K562 (cell line): ENCODE data around the gene PSMC4. TPM values are rescaled to one million over a fixed set of nuclear protein-coding genes. Genes with fewer than 3 reads are reported as not detected.

ENCODE experiments used
- CEBPG ChIP-seq, 3 experiments: fragments of 200-800 bp in 1 of 3; sonication (Bioruptor generic) in 1 of 3; sonication (generic) in 1 of 3; formaldehyde crosslinking in 1 of 3; IDR thresholded peaks in 2 of 3; conservative IDR thresholded peaks in 1 of 3; 2 replicates each; pipeline versions ENCODE4 v1.6.1 to v1.8.0; 2016 to 2022; ENCODE audit warnings: missing compliant biosample characterization in 2 of 3, missing genetic modification characterization in 2 of 3, mild to moderate bottlenecking in 1 of 3, missing genetic modification reagents in 1 of 3
- DDX20 ChIP-seq: fragments of 450-650 bp; IDR thresholded peaks from 2 replicates; pipeline ENCODE4 v1.6.1; 2016; ENCODE audit warnings: missing genetic modification characterization, low read depth, mild to moderate bottlenecking, missing compliant biosample characterization, moderate library complexity
- GTF2E2 ChIP-seq: fragments of 200-800 bp; sonication (Bioruptor generic); IDR thresholded peaks from 2 replicates; pipeline ENCODE4 v1.6.1; 2016; ENCODE audit warnings: missing genetic modification characterization, missing compliant biosample characterization
- HDAC6 ChIP-seq: IDR thresholded peaks from 2 replicates; pipeline ENCODE4 v1.6.1; 2012; ENCODE audit warnings: low read depth, mild to moderate bottlenecking, control low read depth, inconsistent platforms, low read length, moderate library complexity
- LARP7 ChIP-seq: fragments of 450-650 bp; IDR thresholded peaks from 2 replicates; pipeline ENCODE4 v1.6.1; 2016
- MCM2 ChIP-seq: fragments of 450-650 bp; IDR thresholded peaks from 2 replicates; pipeline ENCODE4 v1.6.1; 2017; ENCODE audit warnings: low read depth, mild to moderate bottlenecking
- NCOA6 ChIP-seq: fragments of 450-650 bp; IDR thresholded peaks from 2 replicates; pipeline ENCODE4 v1.6.1; 2017; ENCODE audit warnings: mild to moderate bottlenecking
- PHB ChIP-seq: fragments of 250-450 bp; sonication (Bioruptor Pico); IDR thresholded peaks from 2 replicates; pipeline ENCODE4 v1.5.0; 2021
- RAD51 ChIP-seq: fragments of 450-650 bp; IDR thresholded peaks from 2 replicates; pipeline ENCODE4 v1.7.1; 2016; ENCODE audit warnings: low read depth, mild to moderate bottlenecking, borderline replicate concordance
- RUNX1 ChIP-seq: sonication (generic); IDR thresholded peaks from 2 replicates; pipeline ENCODE4 v1.6.1; 2016; ENCODE audit warnings: antibody characterized with exemption, low read depth
- SNIP1 ChIP-seq: fragments of 450-650 bp; IDR thresholded peaks from 2 replicates; pipeline ENCODE4 v1.7.1; 2017; ENCODE audit warnings: low read depth, mild to moderate bottlenecking
- SRF ChIP-seq, 2 experiments: fragments of 250-450, 450-650 bp in 1 of 2; sonication (Bioruptor Pico) in 1 of 2; sonication (generic) in 1 of 2; formaldehyde crosslinking; IDR thresholded peaks; 2 replicates each; pipeline versions ENCODE4 v1.5.0 to v1.5.1; 2020 to 2022; ENCODE audit warnings: mild to moderate bottlenecking in 1 of 2, missing genetic modification reagents in 1 of 2
- SRSF3 ChIP-seq: fragments of 200-400 bp; formaldehyde crosslinking; IDR thresholded peaks from 2 replicates; pipeline ENCODE4 v1.6.1; 2016; ENCODE audit warnings: mild to moderate bottlenecking, low read length, moderate library complexity; ENCODE audit not compliant: insufficient read depth
- ZNF24 ChIP-seq: fragments of 450-650 bp; IDR thresholded peaks from 2 replicates; pipeline ENCODE4 v1.6.1; 2016
- ZNF589 ChIP-seq: fragments of 200-800 bp; sonication (Bioruptor generic); IDR thresholded peaks from 2 replicates; pipeline ENCODE4 v1.6.1; 2016; ENCODE audit warnings: low read depth, missing genetic modification characterization, missing compliant biosample characterization
- ZSCAN29 ChIP-seq: fragments of 450-650 bp; IDR thresholded peaks from 2 replicates; pipeline ENCODE4 v1.6.1; 2017
- ZZZ3 ChIP-seq: fragments of 450-650 bp; IDR thresholded peaks from 2 replicates; pipeline ENCODE4 v1.6.1; 2016; ENCODE audit warnings: antibody characterized with exemption, mild to moderate bottlenecking, moderate library complexity
- polyA plus RNA-seq, 8 experiments: library from polyadenylated mRNA; depleted of rRNA in 4 of 8; stranded (reverse) in 5 of 8; unstranded in 3 of 8; fragments of >200 nt; fragmentation: Nextera tagmentation in 2 of 8; fragmentation: Illumina TruSeq in 1 of 8; extraction: Ambion mirVana in 2 of 8; extraction: Trizol in 1 of 8; gene quantifications; 2 replicates each; pipeline versions ENCODE4 v1.2.1 to v1.2.3, GENCODE V29; 2011 to 2014; ENCODE audit warnings: inconsistent platforms in 1 of 8, missing spikeins in 1 of 8
- total RNA-seq, 7 experiments: library from RNA; depleted of rRNA in 6 of 7; stranded (reverse); fragments of >200 nt in 6 of 7; fragmentation: Illumina TruSeq in 2 of 7; extraction: Trizol in 2 of 7; gene quantifications; 2 replicates each; pipeline versions ENCODE4 v1.2.1 to v1.2.3, GENCODE V29; 2011 to 2021; ENCODE audit warnings: low replicate concordance in 1 of 7
- TF ChIP-seq, protein P1 (sequence below): fragments of 250-450 bp; sonication (Bioruptor Pico); IDR thresholded peaks from 2 replicates; pipeline ENCODE4 v1.5.1; 2021; ENCODE audit warnings: mild to moderate bottlenecking
- TF ChIP-seq, protein P2 (sequence below): IDR thresholded peaks from 2 replicates; pipeline ENCODE4 v1.6.1; 2011; ENCODE audit not compliant: insufficient read length; ENCODE audit errors: extremely low read depth
- TF ChIP-seq, protein P3 (sequence below): sonication (generic); formaldehyde crosslinking; IDR thresholded peaks from 2 replicates; pipeline ENCODE4 v1.8.1; 2023; ENCODE audit warnings: missing genetic modification reagents, mild to moderate bottlenecking, borderline replicate concordance
- TF ChIP-seq, protein P4 (sequence below): fragments of 250-450 bp; sonication (Bioruptor Pico); IDR thresholded peaks from 2 replicates; pipeline ENCODE4 v1.5.0; 2021

The PSMC4 gene
- total and polyA plus RNA-seq, 9 of the 15 experiments (the other 6 are each of a cell fraction or from before 2014, with no cell fraction given) = 45.9 to 475 (median 142) TPM

GRCh38 chr19:39970675-39971379 lies at the start of gene PSMC4 (continued):
- TF ChIP-seq CEBPG (CRISPR knock-in tag; IDR thresholded peaks at IDR 0.05) = peak; percentile 34; the same call in 1 of the 2 replicates
- TF ChIP-seq CEBPG (tag; conservative IDR thresholded peaks at IDR 0.05 in 1 of 2, IDR thresholded peaks at IDR 0.05 in 1 of 2) = no peak
- no peak for TF ChIP-seq ZNF24
- TF ChIP-seq LARP7 = no peak
- no peak for TF ChIP-seq DDX20
- no peak for TF ChIP-seq MCM2
- no peak for TF ChIP-seq PHB (CRISPR knock-in tag)
- TF ChIP-seq, protein P1, sequence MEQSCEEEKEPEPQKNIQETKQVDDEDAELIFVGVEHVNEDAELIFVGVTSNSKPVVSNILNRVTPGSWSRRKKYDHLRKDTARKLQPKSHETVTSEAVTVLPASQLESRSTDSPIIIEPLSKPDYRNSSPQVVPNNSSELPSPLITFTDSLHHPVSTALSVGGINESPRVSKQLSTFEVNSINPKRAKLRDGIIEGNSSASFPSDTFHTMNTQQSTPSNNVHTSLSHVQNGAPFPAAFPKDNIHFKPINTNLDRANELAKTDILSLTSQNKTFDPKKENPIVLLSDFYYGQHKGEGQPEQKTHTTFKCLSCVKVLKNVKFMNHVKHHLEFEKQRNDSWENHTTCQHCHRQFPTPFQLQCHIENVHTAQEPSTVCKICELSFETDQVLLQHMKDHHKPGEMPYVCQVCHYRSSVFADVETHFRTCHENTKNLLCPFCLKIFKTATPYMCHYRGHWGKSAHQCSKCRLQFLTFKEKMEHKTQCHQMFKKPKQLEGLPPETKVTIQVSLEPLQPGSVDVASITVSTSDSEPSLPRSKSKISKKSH (CRISPR knock-in tag) = no peak
- no peak; the same call in 1 of the 2 replicates for TF ChIP-seq RAD51
- TF ChIP-seq ZNF589 (CRISPR knock-in tag) = 0 out of 2 replicates have a peak, but pooled peaks have one; percentile 10
- no peak for TF ChIP-seq NCOA6
- no peak for TF ChIP-seq ZZZ3
- TF ChIP-seq SRF (CRISPR knock-in tag; IDR thresholded peaks at IDR 0.05) = peak in 1 of 2 experiments; percentile 80; a peak in 2 of 4 replicates
- no peak for TF ChIP-seq RUNX1
- TF ChIP-seq SRSF3 = no peak
- TF ChIP-seq, protein P2, sequence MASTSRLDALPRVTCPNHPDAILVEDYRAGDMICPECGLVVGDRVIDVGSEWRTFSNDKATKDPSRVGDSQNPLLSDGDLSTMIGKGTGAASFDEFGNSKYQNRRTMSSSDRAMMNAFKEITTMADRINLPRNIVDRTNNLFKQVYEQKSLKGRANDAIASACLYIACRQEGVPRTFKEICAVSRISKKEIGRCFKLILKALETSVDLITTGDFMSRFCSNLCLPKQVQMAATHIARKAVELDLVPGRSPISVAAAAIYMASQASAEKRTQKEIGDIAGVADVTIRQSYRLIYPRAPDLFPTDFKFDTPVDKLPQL = no peak
- no peak for TF ChIP-seq HDAC6
- TF ChIP-seq, protein P3, sequence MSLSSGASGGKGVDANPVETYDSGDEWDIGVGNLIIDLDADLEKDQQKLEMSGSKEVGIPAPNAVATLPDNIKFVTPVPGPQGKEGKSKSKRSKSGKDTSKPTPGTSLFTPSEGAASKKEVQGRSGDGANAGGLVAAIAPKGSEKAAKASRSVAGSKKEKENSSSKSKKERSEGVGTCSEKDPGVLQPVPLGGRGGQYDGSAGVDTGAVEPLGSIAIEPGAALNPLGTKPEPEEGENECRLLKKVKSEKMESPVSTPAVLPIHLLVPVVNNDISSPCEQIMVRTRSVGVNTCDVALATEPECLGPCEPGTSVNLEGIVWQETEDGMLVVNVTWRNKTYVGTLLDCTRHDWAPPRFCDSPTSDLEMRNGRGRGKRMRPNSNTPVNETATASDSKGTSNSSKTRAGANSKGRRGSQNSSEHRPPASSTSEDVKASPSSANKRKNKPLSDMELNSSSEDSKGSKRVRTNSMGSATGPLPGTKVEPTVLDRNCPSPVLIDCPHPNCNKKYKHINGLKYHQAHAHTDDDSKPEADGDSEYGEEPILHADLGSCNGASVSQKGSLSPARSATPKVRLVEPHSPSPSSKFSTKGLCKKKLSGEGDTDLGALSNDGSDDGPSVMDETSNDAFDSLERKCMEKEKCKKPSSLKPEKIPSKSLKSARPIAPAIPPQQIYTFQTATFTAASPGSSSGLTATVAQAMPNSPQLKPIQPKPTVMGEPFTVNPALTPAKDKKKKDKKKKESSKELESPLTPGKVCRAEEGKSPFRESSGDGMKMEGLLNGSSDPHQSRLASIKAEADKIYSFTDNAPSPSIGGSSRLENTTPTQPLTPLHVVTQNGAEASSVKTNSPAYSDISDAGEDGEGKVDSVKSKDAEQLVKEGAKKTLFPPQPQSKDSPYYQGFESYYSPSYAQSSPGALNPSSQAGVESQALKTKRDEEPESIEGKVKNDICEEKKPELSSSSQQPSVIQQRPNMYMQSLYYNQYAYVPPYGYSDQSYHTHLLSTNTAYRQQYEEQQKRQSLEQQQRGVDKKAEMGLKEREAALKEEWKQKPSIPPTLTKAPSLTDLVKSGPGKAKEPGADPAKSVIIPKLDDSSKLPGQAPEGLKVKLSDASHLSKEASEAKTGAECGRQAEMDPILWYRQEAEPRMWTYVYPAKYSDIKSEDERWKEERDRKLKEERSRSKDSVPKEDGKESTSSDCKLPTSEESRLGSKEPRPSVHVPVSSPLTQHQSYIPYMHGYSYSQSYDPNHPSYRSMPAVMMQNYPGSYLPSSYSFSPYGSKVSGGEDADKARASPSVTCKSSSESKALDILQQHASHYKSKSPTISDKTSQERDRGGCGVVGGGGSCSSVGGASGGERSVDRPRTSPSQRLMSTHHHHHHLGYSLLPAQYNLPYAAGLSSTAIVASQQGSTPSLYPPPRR = no peak
- no peak for TF ChIP-seq ZSCAN29
- TF ChIP-seq, protein P4, sequence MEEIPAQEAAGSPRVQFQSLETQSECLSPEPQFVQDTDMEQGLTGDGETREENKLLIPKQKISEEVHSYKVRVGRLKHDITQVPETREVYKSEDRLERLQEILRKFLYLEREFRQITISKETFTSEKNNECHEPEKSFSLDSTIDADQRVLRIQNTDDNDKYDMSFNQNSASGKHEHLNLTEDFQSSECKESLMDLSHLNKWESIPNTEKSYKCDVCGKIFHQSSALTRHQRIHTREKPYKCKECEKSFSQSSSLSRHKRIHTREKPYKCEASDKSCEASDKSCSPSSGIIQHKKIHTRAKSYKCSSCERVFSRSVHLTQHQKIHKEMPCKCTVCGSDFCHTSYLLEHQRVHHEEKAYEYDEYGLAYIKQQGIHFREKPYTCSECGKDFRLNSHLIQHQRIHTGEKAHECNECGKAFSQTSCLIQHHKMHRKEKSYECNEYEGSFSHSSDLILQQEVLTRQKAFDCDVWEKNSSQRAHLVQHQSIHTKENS (CRISPR knock-in tag) = no peak
- peak; percentile 64; the same call in 1 of the 2 replicates for TF ChIP-seq GTF2E2
- no peak for TF ChIP-seq SNIP1
